Right renal cortex interstitium (tissue), 3 donors: ENCODE data around the gene DOCK3. TPM values are rescaled to one million over a fixed set of nuclear protein-coding genes. Genes with fewer than 3 reads are reported as not detected.
A peak's percentile ranks its signal among the peaks of the same experiment; 100 is the strongest.
"Not testable (repeated sequence)": the region's sequence is repeated elsewhere in the genome, so short reads cannot be mapped to it uniquely, and the experiment has no call there.

Experiments
- DNase-seq, 3 donors: peaks; one replicate each; pipeline ENCODE4 v3.0.0-alpha.2; 2013; ENCODE audit warnings: low read depth in 3 of 3, low spot score in 2 of 3
- polyA plus RNA-seq, 3 donors: library from polyadenylated mRNA; unstranded; fragments of 120-200 nt; gene quantifications; one replicate each; pipeline ENCODE4 v1.2.1, GENCODE V29; 2013; ENCODE audit not compliant: insufficient read length in 3 of 3

DOCK3 gene
- polyA plus RNA-seq, 3 donors = 0.88 to 1.4 (median 1.2) TPM

GRCh38 chr3:51379746-51380455 lies 705.2 kb downstream of the DOCK3 start:
- DNase-seq = no peak

GRCh38 chr3:51380601-51381332 lies 706.0 kb downstream of the DOCK3 start:
- no peak for DNase-seq

GRCh38 chr3:51381333-51381705 lies 706.6 kb downstream of the DOCK3 start:
- no peak for DNase-seq

- no peak for DNase-seq
These were observed 707.5 kb downstream of the DOCK3 start for GRCh38 chr3:51382076-51382745.

- no peak for DNase-seq
These were observed 708.3 kb downstream of the DOCK3 start for GRCh38 chr3:51382947-51383578.

- DNase-seq = peak in 1 of 3 donors; percentile 31
These were observed 709.5 kb downstream of the DOCK3 start for GRCh38 chr3:51384055-51384725.

GRCh38 chr3:51384726-51385473 lies 710.2 kb downstream of the DOCK3 start, which contains the start of gene MANF:
TSS of gene MANF (plus strand) at chr3:51385291. CDS start at chr3:51385343, 52 bp downstream.
- peak; percentile 87 to 95 (median 93) for DNase-seq

GRCh38 chr3:51385621-51386091 lies 710.9 kb downstream of the DOCK3 start:
- DNase-seq = no peak

GRCh38 chr3:51386159-51386851 lies 711.6 kb downstream of the DOCK3 start:
- DNase-seq = no peak

GRCh38 chr3:51386852-51387229 lies 712.1 kb downstream of the DOCK3 start:
- DNase-seq = no peak

GRCh38 chr3:51387281-51387680 lies 712.6 kb downstream of the DOCK3 start:
- not testable (repeated sequence) for DNase-seq

GRCh38 chr3:51388286-51389029 lies 713.7 kb downstream of the DOCK3 start:
- DNase-seq = no peak

GRCh38 chr3:51389423-51390183 lies 714.9 kb downstream of the DOCK3 start:
- no peak for DNase-seq

- no peak for DNase-seq
These were observed 715.7 kb downstream of the DOCK3 start for GRCh38 chr3:51390246-51391074.

- DNase-seq = peak; percentile 80 to 90 (median 88)
These were observed 716.4 kb downstream of the DOCK3 start, which contains the start of gene RBM15B for GRCh38 chr3:51391075-51391565. TSS of gene RBM15B (plus strand) at chr3:51391285. CDS start at chr3:51391400, 115 bp downstream.

GRCh38 chr3:51391566-51392354 lies 717.0 kb downstream of the DOCK3 start:
- no peak for DNase-seq
